ACHN (cell line): ENCODE data around the gene PALS1.
"Not testable (repeated sequence)": the region's sequence is repeated elsewhere in the genome, so short reads cannot be mapped to it uniquely, and the experiment has no call there.

Source experiments
- DNase-seq: peaks from one replicate; pipeline ENCODE4 v3.0.0-alpha.2; 2015
- in situ Hi-C: cut with HindIII; loops from 2 replicates; pipeline ENCODE4 v1.10.0; 2017; ENCODE audit warnings: low sequenced_read_pairs, low pct_ligation_motif_present, low pct_unique_long_range_greater_than_20kb

PALS1 gene

GRCh38 chr14:67251573-67252226 is 10.5 kb downstream of the PALS1 start:
- in situ Hi-C loops, result no loop called here
- DNase-seq, result no peak

DNA sequence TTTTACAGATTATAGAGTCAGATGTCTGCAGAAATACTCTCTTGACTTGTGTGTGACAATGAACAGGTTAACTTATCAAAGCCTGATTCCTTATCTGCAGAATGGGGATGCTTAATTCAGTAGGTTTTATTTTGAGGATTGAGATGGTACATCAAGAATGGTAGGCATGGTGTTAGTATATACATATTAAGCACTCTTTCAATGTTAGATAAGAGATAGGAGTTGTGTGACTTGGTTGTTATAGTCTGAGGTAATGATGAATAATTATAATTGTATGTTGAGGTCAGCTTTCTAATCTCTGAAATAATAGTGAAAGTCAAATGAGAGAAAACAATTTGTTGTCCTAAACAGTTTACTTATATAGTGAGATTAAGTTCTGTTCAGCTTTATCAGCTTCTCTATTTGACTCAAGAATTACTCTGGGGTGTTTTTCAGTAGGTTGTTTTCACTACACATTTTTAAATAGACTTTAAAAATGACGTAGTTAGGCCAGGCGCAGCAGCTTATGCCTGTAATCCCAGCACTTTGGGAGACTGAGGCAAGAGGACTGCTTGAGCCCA is 11.9 kb downstream of the PALS1 start:
- in situ Hi-C loops, result no loop called here
- DNase-seq, result no peak

GRCh38 chr14:67257906-67258305 is 16.7 kb downstream of the PALS1 start:
- in situ Hi-C loops, result no loop called here
- no peak for DNase-seq

- in situ Hi-C loops, result no loop called here
- DNase-seq, result no peak
These were observed 19.7 kb downstream of the PALS1 start for GRCh38 chr14:67260965-67261364.

- no peak for DNase-seq
- in situ Hi-C loops, result no loop called here
These were observed 22.4 kb downstream of the PALS1 start for GRCh38 chr14:67263499-67264149.

DNA sequence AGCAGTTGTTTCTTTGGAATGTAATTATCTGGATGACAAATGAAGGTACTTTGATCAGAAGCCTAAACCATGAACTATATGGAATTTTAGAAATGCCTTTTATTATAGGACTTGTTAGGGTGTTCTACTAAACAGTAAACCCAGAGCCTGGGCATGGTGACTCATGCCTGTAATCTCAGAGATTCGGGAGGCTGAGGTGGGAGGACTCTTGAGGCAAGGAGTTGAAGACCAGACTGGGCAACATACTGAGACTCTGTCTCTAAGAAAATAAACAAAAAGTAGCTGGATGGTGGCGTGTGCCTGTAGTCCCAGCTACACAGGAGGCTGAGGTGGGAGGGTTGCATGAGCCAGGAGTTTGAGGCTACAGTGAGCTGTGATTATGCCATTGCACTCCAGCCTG is 23.9 kb downstream of the PALS1 start:
- in situ Hi-C loops, result no loop called here
- no peak for DNase-seq

GRCh38 chr14:67267576-67268328 is 26.5 kb downstream of the PALS1 start:
- in situ Hi-C loops, result no loop called here
- no peak for DNase-seq

GRCh38 chr14:67268426-67269150 is 27.4 kb downstream of the PALS1 start:
- in situ Hi-C loops, result no loop called here

DNA sequence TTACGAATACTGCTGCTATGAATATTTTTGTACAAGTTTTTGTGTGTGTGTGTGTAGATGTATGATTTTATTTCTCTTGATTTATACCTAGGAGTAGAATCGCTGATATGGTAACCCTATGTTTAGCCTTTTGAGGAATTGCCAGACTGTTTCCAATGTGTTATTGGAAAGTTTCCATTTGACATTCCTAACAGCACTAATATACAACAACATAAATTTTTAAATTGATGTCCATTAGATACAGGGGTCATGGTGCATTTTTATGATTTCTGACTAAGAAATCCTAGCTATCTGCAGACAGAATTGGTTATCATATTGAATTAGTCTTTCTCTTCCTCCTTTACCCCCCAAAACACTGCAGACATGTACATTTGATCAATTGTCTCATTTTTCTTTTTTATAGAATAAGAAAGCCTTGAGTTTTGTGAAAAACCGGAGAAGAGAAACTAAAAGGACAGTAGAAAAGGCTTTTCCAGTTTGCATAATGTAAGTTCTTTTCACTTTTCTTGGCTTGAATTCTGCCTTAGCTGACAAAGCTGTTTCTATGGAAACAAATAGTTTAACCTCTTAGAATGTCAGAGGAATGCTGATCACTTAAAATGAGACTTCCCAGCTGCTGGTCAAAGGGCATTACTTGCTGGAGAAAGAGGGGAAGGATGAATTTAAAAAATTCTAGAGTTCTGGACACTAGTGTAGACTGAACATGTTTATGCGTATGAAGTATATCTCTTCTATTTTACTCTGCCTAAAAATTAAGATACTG is 28.2 kb downstream of the PALS1 start:
- in situ Hi-C loops, result no loop called here
- peak; percentile 55 for DNase-seq

More at GRCh38 chr14:67268426-67269150, 27.4 kb downstream of the PALS1 start:
- DNase-seq, result no peak

DNA sequence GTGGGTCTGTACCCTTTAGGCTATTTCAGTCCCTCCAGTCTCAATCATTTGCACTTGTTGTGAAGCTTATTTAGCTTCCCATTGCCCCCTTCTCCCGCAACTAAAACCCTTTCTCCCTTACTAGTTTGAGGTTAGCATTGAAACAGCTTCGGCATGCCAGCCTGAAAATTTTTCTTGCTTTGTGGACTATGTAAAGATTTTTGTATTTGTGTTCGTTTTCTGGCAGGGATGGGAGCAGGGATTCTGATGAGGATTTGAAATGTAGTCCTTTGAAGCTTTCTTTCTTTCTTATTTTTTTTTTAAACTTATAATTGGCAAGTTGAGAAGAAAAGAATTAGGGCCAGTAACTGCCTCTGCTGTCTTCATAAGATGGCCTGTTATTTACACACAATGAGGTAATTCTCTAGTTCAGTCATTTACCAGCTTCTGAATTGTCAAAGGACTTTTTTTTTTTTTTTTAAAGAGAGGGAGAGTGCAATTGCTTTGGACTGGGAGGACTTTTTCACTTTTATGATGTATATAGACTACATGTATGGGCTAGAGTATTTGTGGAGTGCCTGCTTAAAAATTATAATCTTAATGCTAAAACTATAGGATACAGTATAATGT is 29.0 kb downstream of the PALS1 start:
- in situ Hi-C loops, result no loop called here
- DNase-seq, result no peak

DNA sequence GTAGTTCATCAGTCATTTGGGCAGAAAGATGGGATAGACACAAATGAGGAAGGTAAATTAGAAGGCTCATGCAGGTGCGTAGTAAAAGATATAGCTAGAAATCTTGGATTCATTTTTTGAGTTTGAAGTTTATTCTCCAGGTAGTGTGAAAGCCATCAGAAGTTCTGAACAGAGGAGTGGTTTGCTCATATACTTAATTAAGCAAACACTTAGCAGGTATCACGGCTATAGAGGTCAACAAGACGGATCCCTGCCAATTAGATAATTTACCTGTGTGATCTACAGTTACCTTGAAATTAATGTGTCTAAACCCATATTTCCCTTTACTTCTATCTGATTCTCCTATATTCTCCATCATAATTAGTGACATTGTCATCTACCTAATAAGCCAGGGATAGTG is 29.7 kb downstream of the PALS1 start:
- in situ Hi-C loops, result no loop called here

DNA sequence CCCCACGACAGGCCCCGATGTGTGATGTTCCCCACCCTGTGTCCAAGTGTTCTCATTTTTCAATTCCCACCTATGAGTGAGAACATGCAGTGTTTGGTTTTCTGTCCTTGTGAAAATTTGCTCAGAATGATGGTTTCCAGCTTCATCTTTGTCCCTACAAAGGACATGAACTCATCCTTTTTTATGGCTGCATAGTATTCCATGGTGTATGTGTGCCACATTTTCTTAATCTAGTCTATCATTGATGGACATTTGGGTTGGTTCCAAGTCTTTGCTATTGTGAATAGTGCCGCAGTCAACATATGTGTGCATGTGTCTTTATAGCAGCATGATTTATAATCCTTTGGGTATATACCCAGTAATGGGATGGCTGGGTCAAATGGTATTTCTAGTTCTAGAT is 32.0 kb downstream of the PALS1 start:
- DNase-seq, in situ Hi-C loops: not testable (repeated sequence)

More for the DNA sequence above, 29.7 kb downstream of the PALS1 start:
- no peak for DNase-seq

- in situ Hi-C loops, result no loop called here
- DNase-seq, result no peak
These were observed 34.9 kb downstream of the PALS1 start for GRCh38 chr14:67276131-67276530.

DNA sequence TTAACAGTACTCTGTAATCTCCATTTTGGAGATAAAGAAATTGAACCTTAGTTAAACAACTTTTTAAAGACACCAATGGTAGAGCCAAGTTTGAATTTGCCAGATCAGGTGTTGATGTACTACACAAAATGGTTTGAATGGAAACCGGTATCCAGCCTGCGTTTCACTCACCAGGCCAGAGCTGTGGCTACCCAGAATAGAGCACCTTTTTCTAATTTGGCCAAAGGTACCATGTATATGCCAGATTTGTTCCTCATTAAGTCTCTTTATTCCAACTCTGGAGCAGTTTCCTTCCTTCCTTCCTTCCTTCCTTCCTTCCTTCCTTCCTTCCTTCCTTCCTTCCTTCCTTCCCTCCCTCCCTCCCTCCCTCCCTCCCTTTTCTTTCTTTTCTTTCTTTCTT is 39.3 kb downstream of the PALS1 start:
- in situ Hi-C loops, result no loop called here

GRCh38 chr14:67285876-67286452 is 44.7 kb downstream of the PALS1 start:
- DNase-seq, result peak; percentile 62
- in situ Hi-C loops, result no loop called here

More for the DNA sequence above, 39.3 kb downstream of the PALS1 start:
- no peak for DNase-seq
